K562 (cell line): ENCODE results near the gene PCSK2. TPM values are rescaled to one million over a fixed set of nuclear protein-coding genes. Genes with fewer than 3 reads are reported as not detected.
A peak's percentile ranks its signal among the peaks of the same experiment; 100 is the strongest.

Experiments used
- ATAC-seq: fragments of 200-7000 bp; cut with Tn5 transposase; 3 replicates; pipeline ENCODE4 v1.9.1; 2020; ENCODE audit warnings: moderate library complexity
- BruUV-seq: library from RNA; stranded (reverse); fragments of 400-500 nt; replicated peaks from 2 replicates; lab custom pipeline; 2021; lab: Mats Ljungman, UMichigan
- CTCF ChIA-PET: fragments of 300-600 bp; formaldehyde crosslinking; extraction: SDS; loops from one replicate; lab custom pipeline; 2021; ENCODE audit warnings: low intra/inter-chr PET ratio; lab: Yijun Ruan, JAX
- POLR2A ChIA-PET: fragments of 300-600, 350-650 bp; sonication (Branson Sonifier 250); formaldehyde crosslinking; extraction: SDS; loops from one replicate; lab custom pipeline; 2021; ENCODE audit warnings: antibody characterized with exemption, inconsistent platforms; lab: Yijun Ruan, JAX
- DNase-seq, 4 experiments: peaks; one replicate each; pipeline versions ENCODE4 v3.0.0 to v3.0.0-alpha.2; 2011 to 2018; ENCODE audit warnings: low spot score in 3 of 4, mixed read lengths in 3 of 4; ENCODE audit errors: extremely low read depth in 1 of 4
- FAIRE-seq: peaks from 2 replicates; lab custom pipeline; 2011; peaks lifted over from hg19 to GRCh38; lab: Jason Lieb, UNC
- H2AFZ ChIP-seq: 2 replicates; pipeline ENCODE4 v1.6.0; 2011; ENCODE audit warnings: low read depth, low read length, control low read depth, inconsistent platforms
- H3K27ac ChIP-seq: fragments of 200-600 bp; 3 replicates; pipeline ENCODE4 v1.8.0; 2011; ENCODE audit warnings: low read depth, mild to moderate bottlenecking, control low read depth, inconsistent platforms, low read length, moderate library complexity, mixed read lengths; ENCODE audit errors: extremely low read depth
- H3K27me3 ChIP-seq, 2 experiments: fragments of 300-600 bp in 1 of 2; 2 replicates in 1 of 2; 3 replicates in 1 of 2; pipeline versions ENCODE4 v1.6.0 to v1.8.0; 2011; ENCODE audit warnings: inconsistent platforms in 2 of 2, low read length in 2 of 2, mild to moderate bottlenecking in 1 of 2, mixed read lengths in 1 of 2, moderate library complexity in 1 of 2; ENCODE audit not compliant: control insufficient read depth in 2 of 2, insufficient read depth in 2 of 2
- H3K36me3 ChIP-seq: fragments of 300-600 bp; 3 replicates; pipeline ENCODE4 v1.8.0; 2011; ENCODE audit warnings: mild to moderate bottlenecking, low read length, inconsistent platforms; ENCODE audit not compliant: control insufficient read depth, insufficient read depth
- H3K4me1 ChIP-seq, 2 experiments: fragments of 200-600 bp in 1 of 2; replicated peaks in 1 of 2; 2 replicates in 1 of 2; 3 replicates in 1 of 2; pipeline versions ENCODE4 v1.5.1 to v1.8.0; 2011; ENCODE audit warnings: inconsistent platforms in 2 of 2, low read length in 2 of 2, mild to moderate bottlenecking in 1 of 2, mixed read lengths in 1 of 2, moderate library complexity in 1 of 2; ENCODE audit not compliant: control insufficient read depth in 2 of 2, insufficient read depth in 2 of 2
- H3K4me2 ChIP-seq: 2 replicates; pipeline ENCODE4 v1.6.1; 2011; ENCODE audit warnings: low read length, control low read depth, inconsistent platforms, mixed read lengths; ENCODE audit not compliant: insufficient read depth
- H3K4me3 ChIP-seq: fragments of 200-600 bp; sonication (generic), shearing (Covaris generic); 2 replicates; pipeline ENCODE4 v1.5.1; 2016; ENCODE audit warnings: control low read depth, inconsistent platforms
- H3K79me2 ChIP-seq: fragments of 200-600 bp; 3 replicates; pipeline ENCODE4 v1.8.0; 2011; ENCODE audit warnings: low read length, inconsistent platforms; ENCODE audit not compliant: control insufficient read depth, insufficient read depth
- H3K9ac ChIP-seq, 2 experiments: 2 replicates each; pipeline versions ENCODE4 v1.6.0 to v1.6.1; 2011; ENCODE audit warnings: low read depth in 2 of 2, low read length in 2 of 2, control low read depth in 1 of 2, inconsistent platforms in 1 of 2, mild to moderate bottlenecking in 1 of 2, mixed read lengths in 1 of 2; ENCODE audit not compliant: insufficient read depth in 1 of 2
- H3K9me1 ChIP-seq: one replicate; pipeline ENCODE4 v1.6.0; 2011; ENCODE audit warnings: inconsistent platforms, mild to moderate bottlenecking, low read length, moderate library complexity; ENCODE audit not compliant: control insufficient read depth, insufficient read depth
- H3K9me3 ChIP-seq: replicated peaks from 2 replicates; pipeline ENCODE4 v1.5.1; 2011; ENCODE audit warnings: low read depth, low read length, inconsistent platforms; ENCODE audit not compliant: control insufficient read depth, insufficient read depth
- H4K20me1 ChIP-seq: replicated peaks from 2 replicates; pipeline ENCODE4 v1.6.1; 2011; ENCODE audit warnings: low read length, inconsistent platforms, mixed read lengths; ENCODE audit not compliant: control insufficient read depth, insufficient read depth
- ATF3 ChIP-seq, 2 experiments: fragments of 450-650 bp in 1 of 2; sonication (generic) in 1 of 2; formaldehyde crosslinking in 1 of 2; IDR thresholded peaks in 1 of 2; conservative IDR thresholded peaks in 1 of 2; 2 replicates each; pipeline versions ENCODE4 v1.6.1 to v1.8.1; 2016 to 2023; ENCODE audit warnings: mild to moderate bottlenecking in 2 of 2, moderate library complexity in 2 of 2, inconsistent platforms in 1 of 2, missing genetic modification reagents in 1 of 2
- C11orf30 ChIP-seq: fragments of 450-650 bp; IDR thresholded peaks from 2 replicates; pipeline ENCODE4 v1.6.1; 2016; ENCODE audit warnings: low read depth, mild to moderate bottlenecking
- FOXK2 ChIP-seq, 2 experiments: fragments of 450-650 bp; IDR thresholded peaks in 1 of 2; conservative IDR thresholded peaks in 1 of 2; 2 replicates each; pipeline ENCODE4 v1.6.1; 2016; ENCODE audit warnings: low read depth in 2 of 2, mild to moderate bottlenecking in 1 of 2
- GATAD2B ChIP-seq: fragments of 450-650 bp; IDR thresholded peaks from 2 replicates; pipeline ENCODE4 v1.6.1; 2017; ENCODE audit warnings: mild to moderate bottlenecking, borderline replicate concordance
- KDM5B ChIP-seq: fragments of 200-600 bp; sonication (generic); IDR thresholded peaks from 2 replicates; pipeline ENCODE4 v1.6.1; 2012; ENCODE audit warnings: low read depth, mild to moderate bottlenecking, moderate library complexity, low read length, control low read depth, inconsistent platforms; ENCODE audit not compliant: insufficient replicate concordance
- KLF6 ChIP-seq: fragments of 250-450 bp; sonication (Bioruptor Pico); IDR thresholded peaks from 2 replicates; pipeline ENCODE4 v1.4.0; 2020; ENCODE audit warnings: mild to moderate bottlenecking, moderate library complexity, borderline replicate concordance
- LCOR ChIP-seq: sonication (generic); formaldehyde crosslinking; IDR thresholded peaks from 2 replicates; pipeline ENCODE4 v1.8.0; 2022; ENCODE audit warnings: mild to moderate bottlenecking, missing genetic modification reagents
- MAFF ChIP-seq: IDR thresholded peaks from 2 replicates; pipeline ENCODE4 v1.6.1; 2012; ENCODE audit warnings: low read length, improper control_type of control experiment
- MAFG ChIP-seq: fragments of 450-650 bp; conservative IDR thresholded peaks from 2 replicates; pipeline ENCODE4 v1.6.1; 2016; ENCODE audit warnings: missing genetic modification characterization, missing compliant biosample characterization
- MAFK ChIP-seq: IDR thresholded peaks from 2 replicates; pipeline ENCODE4 v1.6.1; 2011; ENCODE audit warnings: low read length, improper control_type of control experiment
- NFIX ChIP-seq: fragments of 250-450 bp; sonication (Bioruptor Pico); IDR thresholded peaks from 2 replicates; pipeline ENCODE4 v1.4.0; 2020; ENCODE audit warnings: low read depth, mild to moderate bottlenecking, moderate library complexity
- WHSC1 ChIP-seq: IDR thresholded peaks from one replicate; pipeline ENCODE4 v1.6.1; 2012; ENCODE audit warnings: low read length, control low read depth, inconsistent platforms
- ZBTB40 ChIP-seq, 2 experiments: fragments of 450-650 bp in 1 of 2; sonication (generic) in 1 of 2; formaldehyde crosslinking in 1 of 2; IDR thresholded peaks; 2 replicates each; pipeline versions ENCODE4 v1.7.1 to v1.9.0; 2016 to 2022; ENCODE audit warnings: inconsistent platforms in 1 of 2, mild to moderate bottlenecking in 1 of 2, missing genetic modification reagents in 1 of 2
- ZNF316 ChIP-seq: fragments of 450-650 bp; IDR thresholded peaks from 2 replicates; pipeline ENCODE4 v1.6.1; 2016
- WGBS: fragments of 100-300 bp; shearing (Covaris generic); methylation state at CpG from one replicate; pipeline ENCODE4 v1.1.6; 2016; ENCODE audit warnings: low coverage, mixed read lengths; ENCODE audit not compliant: insufficient coverage; ENCODE audit errors: missing lambda C conversion rate; 5-methylcytosine and 5-hydroxymethylcytosine counted together
- in situ Hi-C: fragments of 300-500 bp; cut with MboI; formaldehyde crosslinking; loops from 4 replicates; pipeline ENCODE4 v1.15.0; 2018; ENCODE audit warnings: inconsistent platforms, mixed read lengths
- intact Hi-C: fragments of 100-400 bp; cut with micrococcal nuclease; formaldehyde crosslinking; loops from 2 replicates; pipeline ENCODE4 v1.14.2; 2022
- polyA plus RNA-seq, 8 experiments: library from polyadenylated mRNA; depleted of rRNA in 4 of 8; stranded (reverse) in 5 of 8; unstranded in 3 of 8; fragments of >200 nt; fragmentation: Nextera tagmentation in 2 of 8; fragmentation: Illumina TruSeq in 1 of 8; extraction: Ambion mirVana in 2 of 8; extraction: Trizol in 1 of 8; gene quantifications; 2 replicates each; pipeline versions ENCODE4 v1.2.1 to v1.2.3, GENCODE V29; 2011 to 2014; ENCODE audit warnings: inconsistent platforms in 1 of 8, missing spikeins in 1 of 8
- total RNA-seq, 7 experiments: library from RNA; depleted of rRNA in 6 of 7; stranded (reverse); fragments of >200 nt in 6 of 7; fragmentation: Illumina TruSeq in 2 of 7; extraction: Trizol in 2 of 7; gene quantifications; 2 replicates each; pipeline versions ENCODE4 v1.2.1 to v1.2.3, GENCODE V29; 2011 to 2021; ENCODE audit warnings: low replicate concordance in 1 of 7

Gene PCSK2
- total and polyA plus RNA-seq, 9 of the 15 experiments (the other 6 are each of a cell fraction or from before 2014, with no cell fraction given), result 0.04 to 0.07 (median 0.05) TPM; not detected in 6

GRCh38 chr20:17339000-17339399, 112.2 kb downstream of the PCSK2 start:
- no peaks in the 10 kb centered on the region for H3K9me1 ChIP-seq
- no peak overlapping the region for H3K4me2 ChIP-seq
- H3K9ac ChIP-seq, result no peak overlapping the region
- no peak for DNase-seq
- FAIRE-seq, result no peak
- in situ Hi-C loops (no loop called here), intact Hi-C loops (no loop called here)
- no peaks in the 10 kb centered on the region for H3K36me3 ChIP-seq
- no peaks in the 10 kb centered on the region for H3K79me2 ChIP-seq
- H3K4me1 ChIP-seq, result no peaks in the 10 kb centered on the region
- no peak overlapping the region for H3K27ac ChIP-seq
- H3K27me3 ChIP-seq, result no peaks in the 10 kb centered on the region
- no peaks in the 10 kb centered on the region for H3K9me3 ChIP-seq
- H3K4me3 ChIP-seq, result no peak overlapping the region
- POLR2A ChIA-PET, result no interaction called here
- WGBS, result 0% methylated on average over 5 of the region's 6 CpGs
- no peak overlapping the region for H2AFZ ChIP-seq
- CTCF ChIA-PET, result no interaction called here
- BruUV-seq, result no TSS peak
- no peak for ATAC-seq
- no peaks in the 10 kb centered on the region for H4K20me1 ChIP-seq
- TF ChIP-seq KDM5B (no peak), C11orf30 (peak; percentile 43; the same call in 1 of the 2 replicates), WHSC1 (no peak), LCOR (CRISPR knock-in tag) (no peak), ATF3 (IDR thresholded peaks at IDR 0.05) (no peak), ATF3 (CRISPR knock-in tag; conservative IDR thresholded peaks at IDR 0.05) (no peak), NFIX (CRISPR knock-in tag) (no peak), KLF6 (no peak), GATAD2B (no peak), MAFK (peak; percentile 48; the same call in 1 of the 2 replicates), MAFF (peak; percentile 51), FOXK2 (conservative IDR thresholded peaks at IDR 0.05 in 1 of 2, IDR thresholded peaks at IDR 0.05 in 1 of 2; ENCODE audit: low read depth in 2 of 2) (no peak), ZBTB40 (IDR thresholded peaks at IDR 0.05) (no peak), ZBTB40 (CRISPR knock-in tag; IDR thresholded peaks at IDR 0.05) (no peak), ZNF316 (peak; percentile 57), MAFG (tag) (peak; percentile 31; the same call in 1 of the 2 replicates)
